Suprapubic skin (tissue), 4 donors: ENCODE results near the gene FRA10AC1.

Experiments
- CTCF ChIP-seq, 2 donors: fragments of 200-600 bp in 1 of 2; fragments of 450-650 bp in 1 of 2; sonication (generic) in 1 of 2; IDR thresholded peaks; one replicate each; pipeline ENCODE4 v1.5.1; 2016 to 2019; ENCODE audit warnings: antibody characterized with exemption in 2 of 2, mild to moderate bottlenecking in 1 of 2, moderate library complexity in 1 of 2
- POLR2A ChIP-seq, 2 donors: fragments of 450-650 bp; IDR thresholded peaks; one replicate each; pipeline ENCODE4 v1.6.1; 2017; ENCODE audit warnings: antibody characterized with exemption in 2 of 2, mild to moderate bottlenecking in 2 of 2, moderate library complexity in 2 of 2
- POLR2AphosphoS5 ChIP-seq, 3 donors: sonication (generic); formaldehyde crosslinking; IDR thresholded peaks; one replicate each; pipeline ENCODE4 v1.6.1; 2017; ENCODE audit warnings: antibody characterized with exemption in 3 of 3

DNA sequence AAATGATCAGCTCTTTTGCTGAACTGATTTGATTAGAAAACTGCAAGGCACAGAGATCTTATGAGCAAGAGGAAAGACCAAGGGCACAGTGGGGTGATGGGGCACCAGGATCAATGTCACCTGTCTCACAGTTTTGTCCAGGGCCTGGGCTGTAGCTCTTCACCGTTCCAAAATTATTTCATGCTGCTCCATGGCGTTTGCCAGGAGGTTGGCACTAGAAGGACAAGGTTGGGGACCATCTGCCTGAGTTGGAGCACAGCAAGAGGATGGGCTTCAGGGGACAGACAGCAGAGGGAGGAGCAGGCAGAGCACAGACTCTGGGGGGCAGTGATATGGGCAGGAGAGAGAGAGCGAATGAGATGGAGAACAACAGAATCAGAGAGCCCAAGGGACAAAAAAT, 17.5 kb upstream of the FRA10AC1 start:
- TF ChIP-seq CTCF (IDR thresholded peaks at IDR 0.05) (no peak), POLR2AphosphoS5 (IDR thresholded peaks at IDR 0.05) (no peak), POLR2A (IDR thresholded peaks at IDR 0.05) (no peak)
